GM21717 (cell line): Measurements from ENCODE around the gene BRD3OS.

ENCODE experiments used
- ATAC-seq: cut with Tn5 transposase; IDR thresholded peaks from one replicate; pipeline ENCODE4 v1.9.1; 2021; ENCODE audit warnings: mild to moderate bottlenecking, moderate library complexity; ENCODE audit not compliant: unreplicated experiment

The BRD3OS gene, protein sequence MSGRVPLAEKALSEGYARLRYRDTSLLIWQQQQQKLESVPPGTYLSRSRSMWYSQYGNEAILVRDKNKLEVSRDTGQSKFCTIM

DNA sequence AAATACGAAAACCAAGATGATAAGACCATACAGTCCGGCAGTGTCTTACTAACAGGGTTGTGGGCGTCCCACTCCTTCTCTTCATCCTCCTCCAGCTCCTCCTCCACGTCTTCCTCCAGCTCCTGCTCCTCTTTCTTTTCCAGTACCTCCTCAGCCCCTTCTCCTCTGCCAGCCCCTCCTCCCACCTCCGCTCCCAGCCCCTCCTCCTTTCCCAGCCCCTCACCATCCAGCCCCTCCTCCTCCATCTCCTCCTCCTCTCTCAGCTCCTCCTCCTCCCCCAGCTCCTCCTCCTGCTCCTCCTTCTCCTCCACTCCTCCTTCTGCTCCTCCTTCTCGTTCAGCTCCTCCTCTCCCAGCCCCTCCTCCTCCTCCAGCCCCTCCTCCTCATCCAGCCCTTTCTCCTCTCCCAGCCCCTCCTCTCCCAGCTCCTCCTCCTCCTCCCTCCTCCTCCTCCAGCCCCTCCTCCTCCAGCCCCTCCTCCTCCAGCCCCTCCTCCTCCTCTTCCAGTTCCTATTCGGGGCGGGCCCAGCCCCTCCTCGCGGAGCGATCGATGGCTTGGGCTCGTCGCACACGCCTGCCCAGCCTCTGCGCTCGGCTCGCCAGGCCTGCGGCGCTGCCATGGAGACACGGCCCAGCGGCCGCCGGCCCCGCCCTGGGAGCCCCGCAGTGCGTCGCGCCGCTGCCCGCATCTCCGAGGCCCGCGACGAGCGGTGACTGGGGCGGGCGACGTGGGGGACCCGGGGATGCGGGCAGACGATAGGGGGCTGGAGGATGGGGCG, at the start of gene BRD3OS:
Gene BRD3OS (plus strand): TSS at position 654 of the 778 bp plus-strand sequence. CDS start 1,267 bp downstream, outside the sequence.
- ATAC-seq: peak; percentile 77

DNA sequence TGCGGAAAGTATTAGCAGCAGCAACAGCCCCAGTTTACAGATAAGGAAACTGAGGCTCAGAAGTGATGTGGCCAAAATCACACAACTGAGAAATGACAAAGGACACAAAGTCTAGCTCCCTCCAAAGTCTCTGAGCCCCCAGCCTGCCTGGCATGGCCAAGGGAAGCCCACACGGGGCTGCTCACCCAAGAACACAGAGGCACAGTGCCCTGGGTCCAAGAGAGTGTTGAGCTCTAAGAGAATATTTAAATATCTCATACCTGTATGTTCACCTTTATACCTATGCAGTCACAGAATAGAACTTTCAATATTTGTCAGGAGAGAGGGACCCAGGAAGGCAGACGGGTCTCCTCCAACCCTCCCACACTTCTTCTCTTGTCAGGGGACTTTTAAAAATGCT, 49.8 kb upstream of the BRD3OS start:
- no peak for ATAC-seq

DNA sequence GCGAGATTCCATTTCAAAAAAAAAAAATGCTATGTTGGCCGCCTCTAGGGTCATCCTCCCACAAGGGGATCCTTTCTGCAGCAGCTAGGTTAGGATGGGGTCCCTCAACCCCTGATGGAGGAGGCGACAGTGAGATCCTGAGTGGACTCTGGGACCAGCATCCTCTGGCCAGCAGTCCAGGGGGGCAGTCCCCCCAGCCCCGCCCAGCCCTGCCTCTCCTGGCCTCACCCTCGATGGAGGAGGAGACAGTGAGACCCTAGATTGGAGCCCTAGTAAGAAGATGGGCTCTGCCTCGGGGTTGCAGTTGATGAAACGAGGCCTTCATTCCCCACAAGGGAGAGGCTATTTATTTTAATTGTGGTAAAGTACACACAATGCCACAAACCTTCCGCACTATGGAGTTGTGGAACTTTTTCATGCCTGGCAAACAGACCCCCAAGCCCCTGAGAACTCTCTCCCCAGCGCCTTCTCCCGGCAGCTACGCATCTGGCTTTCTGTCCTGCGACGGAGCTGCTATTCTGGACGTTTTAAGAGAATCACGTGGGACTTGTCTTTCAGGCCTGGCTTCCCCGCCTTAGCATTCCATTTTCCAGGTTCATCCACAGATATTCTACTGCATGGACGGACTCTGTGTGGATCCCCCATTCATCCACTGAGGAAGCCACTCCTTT, 49.0 kb upstream of the BRD3OS start:
- no peak for ATAC-seq

DNA sequence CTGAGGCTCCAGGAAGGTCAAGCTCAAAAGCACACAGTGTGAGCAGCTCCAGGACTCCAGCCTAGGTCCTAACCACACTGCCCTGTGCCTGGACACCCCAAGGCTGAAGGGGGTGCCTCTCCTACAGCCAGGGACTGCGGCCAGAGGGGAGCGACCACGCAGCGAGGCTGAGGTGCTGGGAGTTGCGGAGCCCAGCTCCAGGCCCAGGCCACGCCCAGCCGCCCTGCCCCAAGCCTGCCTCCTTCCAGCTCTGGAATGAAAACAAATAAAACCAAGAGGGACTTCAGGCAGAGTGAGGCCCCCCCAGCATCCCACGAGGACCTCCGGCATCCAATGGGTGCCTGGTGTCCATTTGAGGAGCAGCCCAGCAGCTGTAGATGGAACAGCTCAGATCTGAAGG, 48.4 kb upstream of the BRD3OS start:
- ATAC-seq: no peak

DNA sequence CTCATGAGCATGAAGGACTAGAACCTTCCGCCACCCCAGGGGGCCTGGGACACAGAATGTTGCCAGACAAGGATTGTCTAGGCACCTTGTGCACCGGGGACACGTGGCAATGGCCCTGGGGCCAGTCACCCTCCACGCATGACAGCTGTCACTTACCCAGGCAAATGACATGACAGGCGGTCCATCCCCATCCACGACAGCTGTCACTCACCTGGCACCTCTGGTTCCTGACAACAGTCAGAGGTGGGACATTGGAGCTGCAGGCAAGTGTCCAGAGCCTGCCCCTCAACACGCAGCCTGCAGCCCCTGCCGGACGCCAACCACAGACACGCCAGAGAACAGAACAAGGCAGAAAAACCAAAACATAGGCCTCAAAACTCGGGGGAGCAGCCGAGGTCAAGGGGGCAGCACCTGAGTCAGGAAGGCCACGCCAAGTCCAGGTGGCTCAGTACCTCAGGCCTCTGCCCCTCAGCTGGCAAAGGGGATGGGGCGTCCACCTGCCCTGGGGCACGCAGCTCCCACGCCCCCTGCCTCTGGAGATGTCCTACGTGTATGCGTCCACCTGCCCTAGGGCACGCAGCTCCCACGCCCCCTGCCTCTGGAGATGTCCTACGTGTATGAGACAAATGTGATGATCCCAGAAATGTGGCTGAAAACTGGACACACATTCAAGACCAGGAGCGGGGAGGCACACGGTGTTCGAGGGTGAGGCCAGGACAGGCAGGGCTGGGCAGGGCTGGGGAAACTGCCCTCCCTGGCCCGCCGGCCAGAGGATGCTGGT, 47.7 kb upstream of the BRD3OS start:
- no peak for ATAC-seq

DNA sequence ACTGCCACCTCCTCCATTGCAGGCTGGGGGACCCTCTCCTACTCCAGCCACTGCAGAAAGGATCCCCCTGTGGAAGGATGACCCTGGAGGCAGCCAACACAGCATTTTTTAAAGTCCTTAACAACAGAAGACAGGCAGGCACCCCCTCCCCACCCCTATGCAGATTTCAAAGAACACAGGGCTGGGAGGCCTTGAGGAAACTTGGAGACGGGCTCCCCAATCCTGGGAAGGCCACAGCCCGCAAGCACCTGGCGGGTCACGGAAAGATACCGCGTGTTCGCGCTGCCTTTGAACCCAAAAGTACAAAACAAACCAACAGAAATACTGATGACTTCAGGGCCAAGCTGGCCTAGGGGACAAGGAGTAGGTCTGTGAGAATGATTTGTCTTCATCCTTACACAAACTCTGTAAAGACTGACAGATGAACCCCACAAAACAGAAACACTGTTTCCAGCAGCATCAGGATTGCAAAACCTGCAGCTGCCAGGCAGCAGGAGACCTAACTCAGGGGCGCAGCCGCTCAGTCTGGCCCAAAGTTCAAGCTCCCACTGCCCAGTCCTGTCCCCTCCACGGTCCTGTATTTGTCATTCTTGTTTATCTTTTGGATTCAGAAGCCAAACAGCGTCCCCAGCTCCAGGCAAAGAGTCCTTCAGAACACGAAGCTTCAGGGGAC, 46.9 kb upstream of the BRD3OS start:
- no peak for ATAC-seq

DNA sequence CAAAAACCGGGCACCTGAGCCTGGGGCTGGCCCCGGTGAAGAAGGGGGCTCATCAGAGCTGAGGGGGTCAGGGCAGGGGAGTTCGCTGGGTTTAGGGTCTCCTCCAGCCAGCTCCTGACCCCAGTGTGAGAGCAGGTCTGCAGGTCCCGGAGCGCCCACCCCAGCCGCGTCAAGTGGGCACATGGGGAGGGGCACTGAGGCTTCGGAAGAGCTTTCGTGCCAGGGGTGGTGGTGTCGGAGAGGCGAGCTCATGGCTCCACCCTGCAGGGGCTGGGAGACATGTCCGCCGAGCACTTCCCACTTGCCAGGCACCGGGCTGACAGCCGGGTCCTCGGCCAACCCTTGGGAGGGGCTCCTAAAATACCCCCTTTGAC, 46.4 kb upstream of the BRD3OS start:
- no peak for ATAC-seq

DNA sequence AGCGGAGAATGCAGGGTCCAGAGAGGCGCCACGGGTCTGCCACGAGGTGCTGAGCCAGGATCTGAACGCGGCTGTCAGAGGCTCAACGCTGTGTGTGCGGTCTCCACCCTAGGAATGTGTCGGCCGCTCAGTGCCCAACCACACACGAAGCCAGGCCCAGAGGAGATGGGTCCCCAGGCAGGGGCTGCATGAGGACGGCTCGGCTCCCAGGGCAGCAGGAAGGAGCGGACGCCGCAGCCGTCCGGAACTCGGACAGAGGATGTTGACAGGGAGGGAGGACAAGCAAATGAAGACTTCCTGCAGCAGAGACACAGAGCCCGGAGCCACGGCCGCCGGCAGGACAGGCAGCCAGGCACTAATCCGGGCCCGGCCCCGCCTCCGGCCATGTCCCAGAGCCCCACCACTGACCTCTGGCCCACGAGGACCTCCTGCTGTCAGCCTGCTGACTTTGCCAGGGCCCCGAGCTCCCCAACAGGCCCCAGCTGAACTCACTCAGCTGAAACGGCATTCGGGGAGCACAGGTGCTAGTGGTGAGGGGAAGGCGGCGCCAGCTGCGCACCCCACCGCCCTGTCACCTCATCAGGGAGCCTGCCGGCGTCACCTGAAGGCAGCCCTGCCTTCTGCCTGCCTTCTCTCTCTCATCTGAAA, 45.9 kb upstream of the BRD3OS start:
- no peak for ATAC-seq

DNA sequence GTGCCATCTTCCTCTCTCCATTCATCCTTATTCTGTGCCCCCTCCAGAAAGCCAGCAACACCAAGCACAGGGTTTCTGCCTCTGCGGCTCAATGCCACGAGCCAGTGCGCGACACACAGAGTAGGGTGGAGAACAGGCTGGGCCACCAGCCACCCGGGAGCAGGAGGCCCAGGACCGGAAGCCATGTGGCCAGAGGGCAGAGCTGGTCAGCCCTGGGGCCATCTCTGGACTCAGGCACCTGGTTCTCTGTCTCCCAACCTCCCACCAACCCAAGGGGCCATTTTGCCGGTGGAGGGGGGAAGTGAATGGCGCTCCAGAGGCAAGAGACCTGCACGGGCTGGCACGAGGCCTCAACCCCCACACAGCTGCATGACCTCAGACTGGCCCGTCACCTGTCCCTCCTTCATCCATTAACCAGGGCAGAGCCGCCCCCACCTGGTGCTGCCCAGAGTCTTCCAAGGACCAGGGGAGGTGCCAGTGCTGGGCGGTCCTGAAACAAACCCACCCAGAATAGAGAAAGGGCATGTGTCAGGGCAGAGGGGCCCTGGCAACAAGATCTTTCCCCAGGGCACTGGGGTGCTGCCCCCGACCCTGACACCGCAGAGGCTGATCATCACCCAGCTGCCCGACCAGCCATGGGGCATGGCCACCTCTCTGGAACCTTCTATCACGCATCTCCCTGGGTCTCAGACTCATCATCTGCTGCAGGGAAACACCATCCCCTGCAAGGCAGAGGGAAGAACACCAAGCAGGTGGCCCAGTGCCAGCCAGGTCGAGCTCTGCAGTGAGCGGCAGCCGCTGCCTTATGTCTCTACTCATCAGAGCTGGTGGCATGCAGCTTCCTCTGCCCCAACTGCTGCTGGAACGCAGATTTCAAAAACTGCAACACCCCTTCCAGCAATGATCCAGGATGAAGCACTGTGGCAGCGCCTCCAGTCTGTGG, 45.1 kb upstream of the BRD3OS start:
- ATAC-seq: no peak

DNA sequence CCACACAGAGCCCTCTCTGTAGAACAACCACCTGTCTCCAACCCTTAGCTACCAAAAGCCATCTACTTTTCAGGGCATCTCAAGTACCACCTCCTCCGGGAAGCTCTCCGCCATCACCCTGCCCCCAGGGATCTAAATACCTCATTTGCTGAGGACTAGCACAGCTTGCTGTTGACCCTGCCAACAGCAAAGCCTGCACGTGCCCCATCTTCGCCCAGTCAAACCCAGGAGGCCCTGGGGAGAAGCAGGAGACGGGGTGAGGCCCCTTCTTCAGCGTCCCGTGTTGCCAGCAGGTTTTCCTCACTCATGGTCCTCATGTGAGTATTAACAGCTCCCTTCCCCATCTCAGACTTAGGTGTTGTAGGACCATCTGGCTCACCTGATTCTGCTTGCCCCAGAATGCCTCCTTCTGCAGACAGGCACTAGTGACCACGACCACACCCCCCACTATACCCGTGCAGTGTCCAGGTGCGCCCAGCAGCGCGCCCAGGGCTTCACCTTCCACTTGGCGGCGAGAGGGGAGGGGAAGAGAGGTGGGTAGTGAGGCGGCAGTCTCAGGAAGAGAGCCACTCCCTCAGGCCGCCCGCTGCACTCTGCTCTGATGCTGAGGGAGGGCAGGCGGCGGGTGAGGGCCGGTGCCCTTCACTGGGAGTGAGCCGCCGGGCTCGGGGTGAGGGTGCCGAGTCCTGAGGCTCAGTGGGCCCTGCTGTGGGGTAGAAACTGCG, 44.3 kb upstream of the BRD3OS start:
- no peak for ATAC-seq

DNA sequence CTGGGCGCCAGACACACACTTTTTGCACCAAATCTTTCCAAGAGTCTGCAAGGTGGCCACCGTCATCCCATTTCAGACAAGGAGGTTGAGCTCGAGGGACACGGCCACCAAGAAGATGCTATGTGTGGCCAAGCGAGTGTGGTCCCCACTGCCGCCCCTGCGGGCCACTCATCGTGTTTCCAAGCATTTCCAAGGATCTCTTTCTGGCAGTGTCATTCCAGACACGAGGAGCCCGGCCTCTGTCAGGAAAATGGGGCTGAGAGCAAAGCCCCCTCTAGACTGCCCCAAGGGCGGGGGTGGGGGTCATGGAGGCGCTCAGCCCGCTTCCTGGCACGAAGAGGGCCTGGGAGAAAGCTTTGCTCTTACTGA, 43.7 kb upstream of the BRD3OS start:
- no peak for ATAC-seq

DNA sequence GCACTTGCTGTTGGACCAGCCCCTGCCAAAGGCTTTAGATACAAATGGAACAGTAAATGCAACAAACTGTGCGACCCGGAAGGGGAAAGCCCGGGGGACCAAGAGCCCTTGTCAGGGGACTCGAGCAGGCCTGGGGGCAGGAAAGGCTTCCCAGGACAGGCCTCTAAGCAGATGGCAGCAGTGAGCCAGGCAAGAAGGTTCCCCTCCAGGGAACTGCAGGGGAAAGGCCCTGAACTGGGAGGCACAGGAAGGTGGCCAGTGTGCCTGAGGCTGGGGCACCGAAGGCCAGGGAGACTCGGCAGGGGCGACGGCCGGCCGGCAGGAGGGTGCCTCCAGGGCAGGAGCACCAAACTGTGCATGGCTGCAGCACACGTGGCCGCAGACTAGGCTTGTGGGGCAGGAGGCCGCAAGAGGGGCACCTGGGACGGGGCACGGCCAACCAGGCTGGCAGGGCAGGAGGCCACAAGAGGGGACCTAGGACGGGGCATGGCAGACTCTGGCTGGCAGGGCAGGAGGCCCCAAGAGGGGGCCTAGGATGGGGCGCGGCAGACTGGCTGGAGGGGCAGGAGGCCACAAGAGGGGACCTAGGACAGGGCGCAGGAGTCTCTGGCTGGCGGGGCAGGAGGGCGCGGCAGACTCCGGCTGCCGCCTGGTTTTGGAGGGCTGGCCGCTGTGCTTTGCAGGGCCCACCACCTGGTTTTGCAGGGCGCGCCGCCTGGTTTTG, 43.2 kb upstream of the BRD3OS start:
- no peak for ATAC-seq

DNA sequence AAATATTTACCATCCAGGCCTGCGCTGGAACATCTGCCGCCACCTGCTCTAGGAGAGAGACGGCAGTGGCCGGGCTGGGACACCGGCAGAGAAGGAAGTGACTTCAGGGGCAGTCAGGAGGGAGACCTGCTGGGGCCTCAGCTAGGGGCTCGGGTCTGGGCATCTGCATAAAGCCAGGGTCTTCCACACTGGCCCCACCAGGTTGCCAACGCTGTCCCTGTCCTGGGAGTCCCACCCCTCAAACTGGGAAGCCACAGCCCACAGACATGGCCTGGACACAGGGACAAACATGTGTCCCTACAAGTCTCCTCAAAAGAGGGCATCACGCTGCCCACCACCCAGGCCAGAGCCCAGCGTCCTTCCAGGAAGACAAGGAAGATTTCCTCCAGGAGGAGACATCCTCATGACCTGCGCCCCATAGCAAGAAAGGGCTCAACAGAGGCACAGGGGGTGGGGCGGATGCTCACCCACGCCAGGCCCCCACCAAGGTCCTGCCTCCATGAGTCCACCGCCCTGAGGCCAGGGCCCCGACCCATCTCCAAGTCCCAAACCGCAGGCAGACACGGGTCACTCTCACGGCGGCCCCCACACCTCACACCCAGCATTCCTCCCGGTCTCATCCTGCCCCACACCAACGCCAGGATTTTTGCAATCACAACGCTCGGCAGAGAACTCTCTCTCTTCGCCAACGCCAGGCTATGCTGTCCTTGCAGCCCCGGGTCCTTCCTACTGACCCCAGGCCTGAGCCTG, 42.1 kb upstream of the BRD3OS start:
- no peak for ATAC-seq

DNA sequence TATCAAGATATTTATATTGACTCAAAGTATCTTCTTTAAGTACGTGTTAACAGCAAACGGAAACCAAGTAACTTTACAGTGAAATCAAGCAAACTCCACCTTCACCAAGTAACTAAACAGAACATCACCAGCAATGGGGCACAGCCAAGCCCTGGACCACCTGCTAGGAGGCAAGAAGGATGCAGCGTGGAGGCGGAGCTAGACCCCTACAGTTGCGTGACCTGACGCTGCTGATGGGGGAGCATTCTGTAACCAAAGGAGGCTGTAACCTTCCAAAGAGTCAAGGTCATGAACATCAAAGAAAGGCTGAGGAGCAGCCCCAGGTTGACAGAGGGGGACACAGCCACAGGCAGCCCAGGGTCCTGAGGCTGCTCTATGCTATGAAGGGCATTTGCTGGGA, 39.2 kb upstream of the BRD3OS start:
- no peak for ATAC-seq

DNA sequence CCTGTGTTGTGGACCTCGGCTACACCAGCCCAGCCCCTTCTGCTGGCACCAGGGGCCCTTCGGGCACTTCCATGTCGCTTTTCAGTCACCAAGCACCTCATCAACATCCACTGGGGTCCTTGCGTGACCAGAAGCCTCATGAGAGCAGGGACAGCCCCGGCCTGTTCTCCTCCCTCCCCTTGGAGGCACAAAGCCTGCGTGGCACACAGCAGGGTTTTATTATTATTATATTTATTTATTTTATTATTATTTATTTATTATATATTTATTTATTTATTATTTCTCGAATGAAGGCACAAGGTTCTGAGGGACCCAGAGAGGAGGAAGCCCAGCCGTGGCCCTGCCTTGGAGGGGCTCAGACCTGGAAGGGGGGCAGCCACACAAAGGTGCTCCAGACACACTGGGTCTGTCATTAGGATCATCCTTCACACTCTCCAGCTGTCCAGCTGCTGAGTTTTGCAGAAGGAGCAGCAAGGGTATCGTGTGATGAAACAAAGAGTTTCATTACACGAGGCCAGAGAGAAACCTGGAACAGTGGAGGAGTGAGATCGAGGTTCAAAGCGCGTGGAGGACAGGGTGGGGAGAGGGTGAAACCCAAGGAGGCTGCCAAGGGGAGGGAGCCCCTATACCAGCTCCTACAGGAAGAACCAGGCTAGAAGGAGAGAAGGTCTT, 38.4 kb upstream of the BRD3OS start:
- ATAC-seq: no peak

DNA sequence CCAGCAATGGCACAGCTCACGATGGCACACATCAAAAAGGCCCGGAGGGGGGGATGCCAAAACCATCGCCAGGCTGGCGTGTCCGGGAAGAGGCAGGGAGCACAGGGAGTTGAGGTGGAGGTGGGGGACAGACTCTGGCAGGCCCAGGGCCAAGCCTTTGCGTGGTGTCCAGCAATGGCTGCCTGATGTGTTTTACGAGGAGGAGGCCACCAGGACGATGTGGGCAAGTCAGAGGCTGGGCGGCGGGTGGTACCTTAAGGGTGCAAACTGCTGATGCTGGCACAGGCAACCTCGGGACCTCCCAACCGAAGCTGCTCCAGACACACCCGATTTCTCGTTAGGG, 37.9 kb upstream of the BRD3OS start:
- ATAC-seq: no peak
